ENCODE data around the gene FBLIM1.

Gene FBLIM1

DNA sequence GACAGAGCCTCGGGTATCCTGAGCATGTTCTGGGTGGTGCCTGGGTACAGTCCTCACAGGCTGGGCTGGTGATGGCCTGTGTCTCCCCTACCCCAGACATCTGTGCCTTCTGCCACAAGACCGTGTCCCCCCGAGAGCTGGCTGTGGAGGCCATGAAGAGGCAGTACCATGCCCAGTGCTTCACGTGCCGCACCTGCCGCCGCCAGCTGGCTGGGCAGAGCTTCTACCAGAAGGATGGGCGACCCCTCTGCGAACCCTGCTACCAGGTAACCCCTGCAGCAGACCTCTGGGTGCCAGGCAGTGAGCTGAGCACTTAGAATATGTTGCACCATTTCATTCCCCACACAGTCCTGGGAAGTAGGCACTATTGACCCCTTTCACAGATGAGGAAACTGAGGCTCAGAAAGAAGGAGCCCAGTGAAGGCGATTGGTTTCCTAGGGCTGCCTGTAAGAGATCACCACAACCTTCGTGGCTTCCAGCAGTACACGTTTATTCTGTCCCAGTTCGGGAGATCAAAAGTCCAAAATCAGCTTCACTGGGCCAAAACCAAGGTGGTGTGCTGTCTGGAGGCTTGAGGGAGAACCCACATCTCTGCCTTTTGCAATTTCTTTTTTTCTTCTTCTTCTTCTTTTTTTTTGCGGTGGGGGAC, 11.8 kb downstream of the FBLIM1 start:
- TF ChIP-seq, protein P1, sequence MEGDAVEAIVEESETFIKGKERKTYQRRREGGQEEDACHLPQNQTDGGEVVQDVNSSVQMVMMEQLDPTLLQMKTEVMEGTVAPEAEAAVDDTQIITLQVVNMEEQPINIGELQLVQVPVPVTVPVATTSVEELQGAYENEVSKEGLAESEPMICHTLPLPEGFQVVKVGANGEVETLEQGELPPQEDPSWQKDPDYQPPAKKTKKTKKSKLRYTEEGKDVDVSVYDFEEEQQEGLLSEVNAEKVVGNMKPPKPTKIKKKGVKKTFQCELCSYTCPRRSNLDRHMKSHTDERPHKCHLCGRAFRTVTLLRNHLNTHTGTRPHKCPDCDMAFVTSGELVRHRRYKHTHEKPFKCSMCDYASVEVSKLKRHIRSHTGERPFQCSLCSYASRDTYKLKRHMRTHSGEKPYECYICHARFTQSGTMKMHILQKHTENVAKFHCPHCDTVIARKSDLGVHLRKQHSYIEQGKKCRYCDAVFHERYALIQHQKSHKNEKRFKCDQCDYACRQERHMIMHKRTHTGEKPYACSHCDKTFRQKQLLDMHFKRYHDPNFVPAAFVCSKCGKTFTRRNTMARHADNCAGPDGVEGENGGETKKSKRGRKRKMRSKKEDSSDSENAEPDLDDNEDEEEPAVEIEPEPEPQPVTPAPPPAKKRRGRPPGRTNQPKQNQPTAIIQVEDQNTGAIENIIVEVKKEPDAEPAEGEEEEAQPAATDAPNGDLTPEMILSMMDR (IDR thresholded peaks at IDR 0.05; ENCODE audit: low read depth, low read length) = no peak
- no peak overlapping the region for H3K4me3 ChIP-seq (ENCODE audit: low read depth, low read length)

DNA sequence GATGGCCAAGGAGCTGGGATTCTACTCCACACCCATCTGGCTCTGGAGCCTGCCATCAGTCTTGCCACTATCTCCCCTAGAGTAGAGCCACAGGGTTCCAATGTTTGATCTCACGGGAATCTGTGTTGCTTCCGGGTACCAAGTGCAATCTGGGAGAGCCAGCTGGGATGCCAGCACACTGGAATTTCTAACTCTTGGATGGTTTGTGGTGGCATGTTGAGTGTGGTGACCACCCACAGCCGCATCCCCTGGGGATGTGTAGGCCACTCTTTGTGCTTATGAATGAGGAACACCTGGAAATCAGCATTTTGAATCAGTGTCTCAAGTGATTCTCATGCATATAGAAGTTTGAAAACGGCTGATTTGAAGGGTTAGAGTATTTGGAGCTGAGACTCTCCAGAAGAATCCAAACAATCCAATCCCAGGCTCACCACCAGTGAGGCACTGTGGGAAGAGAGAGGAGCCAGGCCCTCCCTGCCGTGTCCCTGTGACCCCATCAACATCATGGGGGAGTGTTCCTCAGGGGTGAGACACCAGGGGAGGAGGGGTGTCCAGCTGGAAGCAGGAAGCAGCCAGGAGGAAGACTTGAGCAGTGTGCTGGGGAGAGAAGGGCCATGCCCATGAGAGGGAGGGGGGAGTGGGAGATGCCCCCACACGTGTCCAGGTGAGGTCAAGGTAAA, 13.4 kb downstream of the FBLIM1 start:
- TF ChIP-seq, protein P1 (IDR thresholded peaks at IDR 0.05; ENCODE audit: low read depth, low read length) = no peak
- H3K4me3 ChIP-seq (ENCODE audit: low read depth, low read length) = no peak overlapping the region

DNA sequence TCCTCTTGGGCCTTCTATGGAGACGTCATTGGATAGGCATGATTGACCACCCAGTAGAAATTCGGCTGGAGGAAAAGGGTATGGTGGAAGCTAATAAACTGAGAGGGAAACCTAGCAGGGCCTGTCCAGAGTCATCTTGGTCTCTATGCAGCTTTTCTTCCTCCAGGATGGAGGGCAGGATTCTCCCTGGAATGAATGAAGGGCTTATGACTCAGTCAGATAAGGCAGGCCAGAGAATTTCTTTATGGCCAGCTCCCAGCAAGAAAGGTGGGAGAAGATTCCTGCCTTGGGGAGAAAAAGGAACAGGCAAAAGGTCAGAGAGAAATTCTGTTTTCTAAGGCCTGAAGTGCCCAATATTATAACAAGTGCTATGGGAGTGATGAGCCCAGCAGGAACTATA, 17.1 kb downstream of the FBLIM1 start:
- TF ChIP-seq, protein P1 (IDR thresholded peaks at IDR 0.05; ENCODE audit: low read depth, low read length) = no peak
- H3K4me3 ChIP-seq (ENCODE audit: low read depth, low read length) = no peak overlapping the region

DNA sequence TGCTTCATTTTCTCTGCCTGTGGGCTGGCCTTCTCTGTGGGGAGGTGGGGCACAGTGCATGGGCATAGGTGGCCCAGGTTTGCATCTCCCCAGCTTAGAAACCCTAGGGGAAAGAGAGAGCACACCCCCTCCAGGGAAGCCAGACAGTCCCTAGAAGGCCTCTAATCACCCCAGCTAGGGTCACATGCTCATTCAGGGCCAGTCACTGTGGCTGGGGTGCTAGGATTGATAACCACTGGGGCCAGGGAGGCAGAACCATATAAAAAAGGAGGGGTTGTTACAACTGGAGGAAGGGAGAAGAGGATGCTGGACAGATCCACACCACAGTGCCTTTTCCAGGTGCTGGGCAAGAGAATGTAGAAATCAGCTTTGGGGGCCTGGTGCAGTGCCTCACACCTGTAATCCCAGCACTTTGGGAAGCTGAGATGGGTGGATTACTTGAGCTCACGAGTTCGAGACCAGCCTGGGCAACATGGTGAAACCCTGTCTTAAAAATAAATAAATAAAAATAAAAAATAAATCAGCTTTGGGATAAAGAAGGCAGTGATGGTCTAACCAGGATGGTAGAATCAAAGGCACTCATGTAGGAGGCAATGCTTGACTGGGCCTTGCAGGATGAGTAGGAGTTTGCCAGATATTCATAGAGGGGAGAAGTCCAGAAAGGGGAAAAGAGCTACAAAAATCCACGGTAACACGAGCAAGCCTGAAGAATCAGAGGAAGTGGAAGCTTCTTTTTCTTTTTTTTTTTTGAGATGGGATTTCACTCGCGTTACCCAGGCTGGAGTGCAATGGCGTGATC, 19.5 kb downstream of the FBLIM1 start:
- H3K4me3 ChIP-seq (ENCODE audit: low read depth, low read length) = no peak overlapping the region
- TF ChIP-seq, protein P1 (IDR thresholded peaks at IDR 0.05; ENCODE audit: low read depth, low read length) = no peak

DNA sequence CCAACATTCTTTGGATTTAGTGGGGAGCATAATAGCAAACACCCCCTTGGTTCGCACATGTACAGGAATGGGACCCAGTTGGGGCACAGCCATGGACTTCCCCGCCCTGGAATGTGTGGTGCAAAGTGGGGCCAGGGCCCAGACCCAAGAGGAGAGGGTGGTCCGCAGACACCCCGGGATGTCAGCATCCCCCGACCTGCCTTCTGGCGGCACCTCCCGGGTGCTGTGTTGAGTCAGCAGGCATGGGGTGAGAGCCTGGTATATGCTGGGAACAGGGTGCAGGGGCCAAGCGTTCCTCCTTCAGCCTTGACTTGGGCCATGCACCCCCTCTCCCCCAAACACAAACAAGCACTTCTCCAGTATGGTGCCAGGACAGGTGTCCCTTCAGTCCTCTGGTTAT, 27.1 kb downstream of the FBLIM1 start:
- TF ChIP-seq, protein P1 (IDR thresholded peaks at IDR 0.05; ENCODE audit: low read depth, low read length) = no peak

DNA sequence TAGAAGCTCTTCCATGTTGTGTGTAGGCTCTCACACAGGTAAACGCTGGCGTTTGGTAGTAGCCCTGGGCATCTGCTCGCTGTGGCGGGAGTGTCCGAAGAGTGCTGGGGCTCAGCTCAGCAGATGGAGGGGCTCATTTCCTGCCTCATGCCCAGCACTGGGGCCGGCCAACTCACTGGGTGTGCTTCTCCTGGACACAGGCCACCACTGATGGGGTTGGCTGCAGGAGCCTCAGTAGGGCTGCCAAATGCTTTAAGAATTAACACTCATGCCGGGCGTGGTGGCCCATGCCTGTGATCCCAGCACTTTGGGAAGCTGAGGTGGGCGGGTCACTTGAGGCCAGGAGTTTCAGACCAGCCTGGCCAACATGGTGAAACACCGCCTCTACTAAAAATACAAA, 28.0 kb downstream of the FBLIM1 start:
- TF ChIP-seq, protein P1 (IDR thresholded peaks at IDR 0.05; ENCODE audit: low read depth, low read length) = no peak
- no peak overlapping the region for H3K4me3 ChIP-seq (ENCODE audit: low read depth, low read length)

More for the DNA sequence above, 27.1 kb downstream of the FBLIM1 start:
- H3K4me3 ChIP-seq (ENCODE audit: low read depth, low read length) = no peak overlapping the region

Measured in WI38 (cell line).